Measurements from ENCODE around the gene KCNAB2. TPM values are rescaled to one million over a fixed set of nuclear protein-coding genes. Genes with fewer than 3 reads are reported as not detected.

Gene KCNAB2
- total RNA-seq, 2 donors from 2014 or later = 214 to 334 TPM

GRCh38 chr1:6023346-6023745 lies 22.3 kb upstream of the KCNAB2 start:
- DNase-seq (ENCODE audit: low spot score in 2 of 2) (no peak), ATAC-seq (no peak)
- H3K36me3 Mint-ChIP-seq = peaks cover 20 to 21% of the 10 kb centered on the region in 2 donors
- peaks cover 6 to 8% of the 10 kb centered on the region in 2 donors for H3K9me3 Mint-ChIP-seq
- no peak overlapping the region for H3K27ac Mint-ChIP-seq

- DNase-seq (ENCODE audit: low spot score in 2 of 2) (no peak), ATAC-seq (no peak)
- Mint-ChIP-seq H3K9me3 (peaks cover 6 to 8% of the 10 kb centered on the region in 2 donors), H3K27ac (peak overlapping the region; percentile 36 to 99), H3K36me3 (peaks cover 25 to 30% of the 10 kb centered on the region in 2 donors)
Observed at GRCh38 chr1:6024376-6024775, 21.3 kb upstream of the KCNAB2 start.

GRCh38 chr1:6025269-6026094 lies 20.2 kb upstream of the KCNAB2 start:
- Mint-ChIP-seq H3K36me3 (peaks cover 28 to 37% of the 10 kb centered on the region in 2 donors), H3K9me3 (peaks cover 6 to 8% of the 10 kb centered on the region in 2 donors), H3K27ac (peak overlapping the region; percentile 95 to 99)
- DNase-seq (ENCODE audit: low spot score in 2 of 2) (peak in 1 of 2 donors; percentile 72), ATAC-seq (peak in 1 of 2 donors; percentile 21)

GRCh38 chr1:6026095-6026809 lies 19.4 kb upstream of the KCNAB2 start:
- peaks cover 36 to 45% of the 10 kb centered on the region in 2 donors for H3K36me3 Mint-ChIP-seq
- peak overlapping the region; percentile 95 to 99 for H3K27ac Mint-ChIP-seq
- peaks cover 6 to 8% of the 10 kb centered on the region in 2 donors for H3K9me3 Mint-ChIP-seq
- DNase-seq (ENCODE audit: low spot score in 2 of 2) (peak; percentile 92 to 96), ATAC-seq (peak; percentile 77 to 90)

GRCh38 chr1:6027591-6027990 lies 18.1 kb upstream of the KCNAB2 start:
- no peaks in the 10 kb centered on the region for H3K9me3 Mint-ChIP-seq
- H3K36me3 Mint-ChIP-seq = peaks cover 37 to 46% of the 10 kb centered on the region in 2 donors
- ATAC-seq = peak; percentile 9 to 48

GRCh38 chr1:6028042-6028850 lies 17.4 kb upstream of the KCNAB2 start:
- peak overlapping the region; percentile 97 to 99 for H3K27ac Mint-ChIP-seq
- H3K9me3 Mint-ChIP-seq = no peaks in the 10 kb centered on the region
- DNase-seq (ENCODE audit: low spot score in 2 of 2) (peak; percentile 54 to 79), ATAC-seq (peak; percentile 49 to 58)
- peaks cover 40 to 46% of the 10 kb centered on the region in 2 donors for H3K36me3 Mint-ChIP-seq

More at GRCh38 chr1:6027591-6027990, 18.1 kb upstream of the KCNAB2 start:
- peak overlapping the region; percentile 97 to 99 for H3K27ac Mint-ChIP-seq
- peak in 1 of 2 donors; percentile 40 for DNase-seq (ENCODE audit: low spot score in 2 of 2)

GRCh38 chr1:6029351-6029750 lies 16.3 kb upstream of the KCNAB2 start:
- peak overlapping the region in 1 of 2 donors; percentile 99 for H3K27ac Mint-ChIP-seq

GRCh38 chr1:6030132-6030531 lies 15.6 kb upstream of the KCNAB2 start:
- peaks cover 42 to 51% of the 10 kb centered on the region in 2 donors for H3K36me3 Mint-ChIP-seq
- H3K27ac Mint-ChIP-seq = peak overlapping the region in 1 of 2 donors; percentile 35
- H3K9me3 Mint-ChIP-seq = no peaks in the 10 kb centered on the region
- no peak for DNase-seq (ENCODE audit: low spot score in 2 of 2)
- ATAC-seq = no peak

More at GRCh38 chr1:6029351-6029750, 16.3 kb upstream of the KCNAB2 start:
- no peak for DNase-seq (ENCODE audit: low spot score in 2 of 2)
- H3K36me3 Mint-ChIP-seq = peaks cover 42 to 46% of the 10 kb centered on the region in 2 donors
- no peak for ATAC-seq
- no peaks in the 10 kb centered on the region for H3K9me3 Mint-ChIP-seq

- H3K36me3 Mint-ChIP-seq = peaks cover 42 to 52% of the 10 kb centered on the region in 2 donors
- DNase-seq (ENCODE audit: low spot score in 2 of 2) (no peak), ATAC-seq (no peak)
- H3K9me3 Mint-ChIP-seq = no peaks in the 10 kb centered on the region
- H3K27ac Mint-ChIP-seq = peak overlapping the region; percentile 35 to 65
Observed at GRCh38 chr1:6030547-6031261, 15.0 kb upstream of the KCNAB2 start.

GRCh38 chr1:6033124-6033523 lies 12.6 kb upstream of the KCNAB2 start:
- DNase-seq (ENCODE audit: low spot score in 2 of 2) (no peak), ATAC-seq (no peak)
- peaks cover 23 to 34% of the 10 kb centered on the region in 2 donors for H3K36me3 Mint-ChIP-seq
- H3K27ac Mint-ChIP-seq = no peak overlapping the region
- H3K9me3 Mint-ChIP-seq = no peaks in the 10 kb centered on the region

- DNase-seq (ENCODE audit: low spot score in 2 of 2) = peak in 1 of 2 donors; percentile 54
- no peaks in the 10 kb centered on the region for H3K9me3 Mint-ChIP-seq
- H3K27ac Mint-ChIP-seq = no peak overlapping the region
- peak; percentile 34 to 48 for ATAC-seq
- peaks cover 17 to 24% of the 10 kb centered on the region in 2 donors for H3K36me3 Mint-ChIP-seq
Observed at GRCh38 chr1:6033986-6034749, 11.5 kb upstream of the KCNAB2 start.

GRCh38 chr1:6034750-6035096 lies 11.0 kb upstream of the KCNAB2 start:
- Mint-ChIP-seq H3K27ac (peak overlapping the region; percentile 40 to 97), H3K36me3 (peaks cover 17 to 19% of the 10 kb centered on the region in 2 donors), H3K9me3 (no peaks in the 10 kb centered on the region)
- no peak for DNase-seq (ENCODE audit: low spot score in 2 of 2)
- ATAC-seq = no peak

GRCh38 chr1:6035303-6035702 lies 10.4 kb upstream of the KCNAB2 start:
- ATAC-seq (no peak), DNase-seq (ENCODE audit: low spot score in 2 of 2) (no peak)
- H3K36me3 Mint-ChIP-seq = peaks cover 15 to 17% of the 10 kb centered on the region in 2 donors
- H3K27ac Mint-ChIP-seq = peak overlapping the region; percentile 40 to 97
- no peaks in the 10 kb centered on the region for H3K9me3 Mint-ChIP-seq

GRCh38 chr1:6035719-6036118 lies 10.0 kb upstream of the KCNAB2 start:
- Mint-ChIP-seq H3K36me3 (peaks cover 11 to 13% of the 10 kb centered on the region in 2 donors), H3K9me3 (no peaks in the 10 kb centered on the region), H3K27ac (peak overlapping the region; percentile 40 to 88)
- DNase-seq (ENCODE audit: low spot score in 2 of 2) (no peak), ATAC-seq (no peak)

GRCh38 chr1:6037338-6037762 lies 8.3 kb upstream of the KCNAB2 start:
- H3K36me3 Mint-ChIP-seq = peaks cover 10 to 15% of the 10 kb centered on the region in 2 donors
- peak; percentile 62 to 82 for ATAC-seq
- no peaks in the 10 kb centered on the region for H3K9me3 Mint-ChIP-seq
- no peak for DNase-seq (ENCODE audit: low spot score in 2 of 2)
- H3K27ac Mint-ChIP-seq = peak overlapping the region; percentile 40 to 44

Measured in activated naive CD4-positive, alpha-beta T cell treated with anti-CD3 and anti-CD28 coated beads, Interleukin-2, amount 50 U/mL, for 72 hours (primary cell).